ENCODE data around the gene MS4A18. TPM values are rescaled to one million over a fixed set of nuclear protein-coding genes. Genes with fewer than 3 reads are reported as not detected.

Gene MS4A18
- total and polyA plus RNA-seq, 2 donors (not counting 3 experiments of a cell fraction or from before 2014, with no cell fraction given) = not detected

GRCh38 chr11:60725592-60725991, 1.1 kb downstream of the MS4A18 start:
- no peaks in the 10 kb centered on the region for H3K4me1 ChIP-seq (ENCODE audit: control insufficient read depth, extremely low read depth, insufficient read depth, low read length)
- TF ChIP-seq CTCF (IDR thresholded peaks at IDR 0.05; ENCODE audit: extremely low read depth in 1 of 2, insufficient read depth in 1 of 2, low read depth in 1 of 2, low read length in 2 of 2) (no peak), MAX (IDR thresholded peaks at IDR 0.05; ENCODE audit: insufficient read depth, insufficient read length) (no peak), POLR2A (IDR thresholded peaks at IDR 0.05; ENCODE audit: low read depth, low read length) (no peak), MYC (IDR thresholded peaks at IDR 0.05; ENCODE audit: low read depth, low read length) (no peak), FOS (IDR thresholded peaks at IDR 0.05; ENCODE audit: borderline replicate concordance, insufficient read depth, low read length) (no peak), EZH2 (IDR thresholded peaks at IDR 0.05; ENCODE audit: borderline replicate concordance, low read depth, low read length, severe bottlenecking) (no peak), POLR2AphosphoS5 (IDR thresholded peaks at IDR 0.05; ENCODE audit: insufficient read depth, low read depth, low read length) (no peak), GATA2 (IDR thresholded peaks at IDR 0.05; ENCODE audit: insufficient read depth, insufficient read length, low read depth, low read length) (no peak), JUN (IDR thresholded peaks at IDR 0.05; ENCODE audit: borderline replicate concordance, insufficient read depth, insufficient read length, low read depth) (no peak)
- no peak overlapping the region for H2AFZ ChIP-seq (ENCODE audit: low read depth, low read length)
- peaks cover 0 to 4% of the 10 kb centered on the region in 2 experiments for H3K27me3 ChIP-seq (ENCODE audit: control insufficient read depth in 2 of 2, insufficient read depth in 2 of 2, low read length in 2 of 2)
- dilution Hi-C loops (cut with MboI; ENCODE audit: extremely low pct_ligation_motif_present, low sequenced_read_pairs) = no loop called here
- FAIRE-seq (no peak), DNase-seq (ENCODE audit: low read depth, low spot score) (no peak)
- no peak overlapping the region for H3K9ac ChIP-seq (replicated peaks; ENCODE audit: extremely low read depth, insufficient read depth, low read length)
- no peak overlapping the region for H3K4me2 ChIP-seq (ENCODE audit: insufficient read depth, low read length)
- ChIA-PET CTCF (no interaction called here), POLR2A (no interaction called here)
- no peaks in the 10 kb centered on the region for H3K9me1 ChIP-seq (replicated peaks; ENCODE audit: control insufficient read depth, extremely low read depth, insufficient read depth, low read length)
- no peaks in the 10 kb centered on the region for H3K36me3 ChIP-seq (ENCODE audit: control insufficient read depth in 2 of 2, extremely low read depth in 1 of 2, insufficient read depth in 2 of 2, low read length in 2 of 2)
- intact Hi-C loops (cut with micrococcal nuclease) = no loop called here
- H4K20me1 ChIP-seq (replicated peaks; ENCODE audit: control insufficient read depth, extremely low read depth, insufficient read depth, low read length) = no peaks in the 10 kb centered on the region
- H3K4me3 ChIP-seq (replicated peaks in 1 of 3; ENCODE audit: insufficient read depth in 1 of 3, low read depth in 1 of 3, low read length in 3 of 3) = no peak overlapping the region
- no peaks in the 10 kb centered on the region for H3K9me3 ChIP-seq (replicated peaks; ENCODE audit: control insufficient read depth, insufficient read depth, low read length)
- H3K79me2 ChIP-seq (ENCODE audit: control insufficient read depth, insufficient read depth, low read length) = no peaks in the 10 kb centered on the region
- BruUV-seq (replicated peaks) = no TSS peak
- no peak overlapping the region for H3K27ac ChIP-seq (ENCODE audit: insufficient read depth, low read depth, low read length)

Measured in endothelial cell of umbilical vein (primary cell).